ENCODE measurements around the gene HMCN2. TPM values are rescaled to one million over a fixed set of nuclear protein-coding genes. Genes with fewer than 3 reads are reported as not detected.

Gene HMCN2
- total RNA-seq, 1 donor from 2014 or later: not detected

- Histone ChIP-seq H3K36me3 (ENCODE audit: control insufficient read depth, insufficient read depth, low read length) (no peaks in the 10 kb centered on the region), H3K27me3 (ENCODE audit: control insufficient read depth, insufficient read depth, low read length) (peaks cover 47% of the 10 kb centered on the region), H3K4me3 (ENCODE audit: low read depth, low read length) (no peak overlapping the region)
- TF ChIP-seq CTCF (IDR thresholded peaks at IDR 0.05; ENCODE audit: insufficient read depth, low read length, poor library complexity, severe bottlenecking): no peak
- DNase-seq (ENCODE audit: low read depth): no peak
Measured at GRCh38 chr9:130467316-130467715, 201.8 kb downstream of the HMCN2 start.

- TF ChIP-seq CTCF (IDR thresholded peaks at IDR 0.05; ENCODE audit: insufficient read depth, low read length, poor library complexity, severe bottlenecking): no peak
- Histone ChIP-seq H3K27me3 (ENCODE audit: control insufficient read depth, insufficient read depth, low read length) (peaks cover 57% of the 10 kb centered on the region), H3K36me3 (ENCODE audit: control insufficient read depth, insufficient read depth, low read length) (no peaks in the 10 kb centered on the region), H3K4me3 (ENCODE audit: low read depth, low read length) (no peak overlapping the region)
- DNase-seq (ENCODE audit: low read depth): no peak
Measured at GRCh38 chr9:130468566-130468965, 203.0 kb downstream of the HMCN2 start.

- Histone ChIP-seq H3K36me3 (ENCODE audit: control insufficient read depth, insufficient read depth, low read length) (no peaks in the 10 kb centered on the region), H3K27me3 (ENCODE audit: control insufficient read depth, insufficient read depth, low read length) (peaks cover 57% of the 10 kb centered on the region), H3K4me3 (ENCODE audit: low read depth, low read length) (no peak overlapping the region)
- no peak for DNase-seq (ENCODE audit: low read depth)
- TF ChIP-seq CTCF (IDR thresholded peaks at IDR 0.05; ENCODE audit: insufficient read depth, low read length, poor library complexity, severe bottlenecking): no peak
Measured at GRCh38 chr9:130470269-130470668, 204.7 kb downstream of the HMCN2 start.

- no peaks in the 10 kb centered on the region for H3K36me3 ChIP-seq (ENCODE audit: control insufficient read depth, insufficient read depth, low read length)
- DNase-seq (ENCODE audit: low read depth): no peak
- no peak for TF ChIP-seq CTCF (IDR thresholded peaks at IDR 0.05; ENCODE audit: insufficient read depth, low read length, poor library complexity, severe bottlenecking)
- peaks cover 54% of the 10 kb centered on the region for H3K27me3 ChIP-seq (ENCODE audit: control insufficient read depth, insufficient read depth, low read length)
- H3K4me3 ChIP-seq (ENCODE audit: low read depth, low read length): no peak overlapping the region
Measured at GRCh38 chr9:130470950-130471349, 205.4 kb downstream of the HMCN2 start.

GRCh38 chr9:130471411-130472183 lies 206.0 kb downstream of the HMCN2 start:
- Histone ChIP-seq H3K36me3 (ENCODE audit: control insufficient read depth, insufficient read depth, low read length) (no peaks in the 10 kb centered on the region), H3K27me3 (ENCODE audit: control insufficient read depth, insufficient read depth, low read length) (peaks cover 50% of the 10 kb centered on the region), H3K4me3 (ENCODE audit: low read depth, low read length) (no peak overlapping the region)
- TF ChIP-seq CTCF (IDR thresholded peaks at IDR 0.05; ENCODE audit: insufficient read depth, low read length, poor library complexity, severe bottlenecking): no peak
- no peak for DNase-seq (ENCODE audit: low read depth)

Data from kidney epithelial cell (primary cell).